Nephron progenitor cell (in vitro differentiated cells): ENCODE results near the gene AMER3.
"Not testable (repeated sequence)": the region's sequence is repeated elsewhere in the genome, so short reads cannot be mapped to it uniquely, and the experiment has no call there.

Experiments
- DNase-seq: peaks from one replicate; pipeline ENCODE4 v3.0.0; 2021
- H3K27ac Mint-ChIP-seq: 2 replicates; pipeline ENCODE4 v1.8.0; 2021; ENCODE audit warnings: mild to moderate bottlenecking, moderate library complexity, mixed read lengths
- H3K27me3 Mint-ChIP-seq: 2 replicates; pipeline ENCODE4 v1.8.0; 2021; ENCODE audit warnings: mild to moderate bottlenecking, low read depth, mixed read lengths; ENCODE audit not compliant: poor library complexity
- H3K36me3 Mint-ChIP-seq: 2 replicates; pipeline ENCODE4 v1.8.0; 2021; ENCODE audit warnings: low read depth, mixed read lengths
- H3K4me1 Mint-ChIP-seq: 2 replicates; pipeline ENCODE4 v1.8.0; 2021; ENCODE audit warnings: mixed read lengths
- H3K4me3 Mint-ChIP-seq: 2 replicates; pipeline ENCODE4 v1.8.0; 2021; ENCODE audit warnings: mild to moderate bottlenecking, moderate library complexity, mixed read lengths
- H3K9me3 Mint-ChIP-seq: 2 replicates; pipeline ENCODE4 v1.8.0; 2021; ENCODE audit warnings: mild to moderate bottlenecking, moderate library complexity, mixed read lengths
- CTCF ChIP-seq: fragments of 200-600 bp; sonication (generic); IDR thresholded peaks from 2 replicates; pipeline ENCODE4 v1.5.0; 2021; ENCODE audit warnings: antibody characterized with exemption

AMER3 gene

GRCh38 chr2:130727286-130727924 is 27.9 kb upstream of the AMER3 start:
- H3K27ac Mint-ChIP-seq, result no peak overlapping the region
- no peaks in the 10 kb centered on the region for H3K36me3 Mint-ChIP-seq
- TF ChIP-seq CTCF, result no peak
- peaks cover 6% of the 10 kb centered on the region for H3K4me1 Mint-ChIP-seq
- peak overlapping the region; percentile 83 for H3K4me3 Mint-ChIP-seq
- H3K9me3 Mint-ChIP-seq, result peaks cover 4% of the 10 kb centered on the region
- peaks cover 32% of the 10 kb centered on the region for H3K27me3 Mint-ChIP-seq
- DNase-seq, result peak; percentile 95

GRCh38 chr2:130728007-130728454 is 27.3 kb upstream of the AMER3 start:
- Mint-ChIP-seq H3K36me3 (no peaks in the 10 kb centered on the region), H3K27me3 (peaks cover 32% of the 10 kb centered on the region), H3K4me1 (peaks cover 6% of the 10 kb centered on the region), H3K4me3 (peak overlapping the region; percentile 83), H3K27ac (no peak overlapping the region), H3K9me3 (no peaks in the 10 kb centered on the region)
- no peak for DNase-seq
- TF ChIP-seq CTCF, result no peak

- H3K27me3 Mint-ChIP-seq, result peaks cover 32% of the 10 kb centered on the region
- peaks cover 6% of the 10 kb centered on the region for H3K4me1 Mint-ChIP-seq
- no peak for TF ChIP-seq CTCF
- DNase-seq, result no peak
- H3K36me3 Mint-ChIP-seq, result no peaks in the 10 kb centered on the region
- H3K27ac Mint-ChIP-seq, result no peak within 1 kb of the TSS
- no peaks in the 10 kb centered on the region for H3K9me3 Mint-ChIP-seq
- peak within 1 kb of the TSS; percentile 83 for H3K4me3 Mint-ChIP-seq
These were observed 26.6 kb upstream of the AMER3 start, which contains the start of gene GPR148 for GRCh38 chr2:130728549-130729316. GPR148 (plus strand) TSS chr2:130729070; CDS start chr2:130729152, 82 bp downstream.

GRCh38 chr2:130729322-130730299 is 25.7 kb upstream of the AMER3 start:
- peaks cover 4% of the 10 kb centered on the region for H3K9me3 Mint-ChIP-seq
- H3K4me3 Mint-ChIP-seq, result peak overlapping the region; percentile 20
- H3K27ac Mint-ChIP-seq, result no peak overlapping the region
- peaks cover 32% of the 10 kb centered on the region for H3K27me3 Mint-ChIP-seq
- no peaks in the 10 kb centered on the region for H3K36me3 Mint-ChIP-seq
- TF ChIP-seq CTCF, result no peak
- no peak for DNase-seq
- peaks cover 6% of the 10 kb centered on the region for H3K4me1 Mint-ChIP-seq

GRCh38 chr2:130732257-130732656 is 23.1 kb upstream of the AMER3 start:
- H3K27me3 Mint-ChIP-seq, result peaks cover 23% of the 10 kb centered on the region

GRCh38 chr2:130735200-130735599 is 20.1 kb upstream of the AMER3 start:
- Mint-ChIP-seq H3K9me3 (peaks cover 4% of the 10 kb centered on the region), H3K36me3 (no peaks in the 10 kb centered on the region), H3K4me3 (no peak overlapping the region), H3K27ac (no peak overlapping the region), H3K4me1 (no peaks in the 10 kb centered on the region), H3K27me3 (peaks cover 7% of the 10 kb centered on the region)
- DNase-seq, result no peak
- no peak for TF ChIP-seq CTCF

More at GRCh38 chr2:130732257-130732656, 23.1 kb upstream of the AMER3 start:
- H3K4me1 Mint-ChIP-seq, DNase-seq, H3K27ac Mint-ChIP-seq, H3K36me3 Mint-ChIP-seq, H3K9me3 Mint-ChIP-seq, H3K4me3 Mint-ChIP-seq: not testable (repeated sequence)
